ENCODE results near the gene TFCP2. TPM values are rescaled to one million over a fixed set of nuclear protein-coding genes. Genes with fewer than 3 reads are reported as not detected.

Gene TFCP2
- total and polyA plus RNA-seq, 2 of the 13 experiments (the other 11 are each of a cell fraction or from before 2014, with no cell fraction given) = 7.6 to 10.0 TPM

DNA sequence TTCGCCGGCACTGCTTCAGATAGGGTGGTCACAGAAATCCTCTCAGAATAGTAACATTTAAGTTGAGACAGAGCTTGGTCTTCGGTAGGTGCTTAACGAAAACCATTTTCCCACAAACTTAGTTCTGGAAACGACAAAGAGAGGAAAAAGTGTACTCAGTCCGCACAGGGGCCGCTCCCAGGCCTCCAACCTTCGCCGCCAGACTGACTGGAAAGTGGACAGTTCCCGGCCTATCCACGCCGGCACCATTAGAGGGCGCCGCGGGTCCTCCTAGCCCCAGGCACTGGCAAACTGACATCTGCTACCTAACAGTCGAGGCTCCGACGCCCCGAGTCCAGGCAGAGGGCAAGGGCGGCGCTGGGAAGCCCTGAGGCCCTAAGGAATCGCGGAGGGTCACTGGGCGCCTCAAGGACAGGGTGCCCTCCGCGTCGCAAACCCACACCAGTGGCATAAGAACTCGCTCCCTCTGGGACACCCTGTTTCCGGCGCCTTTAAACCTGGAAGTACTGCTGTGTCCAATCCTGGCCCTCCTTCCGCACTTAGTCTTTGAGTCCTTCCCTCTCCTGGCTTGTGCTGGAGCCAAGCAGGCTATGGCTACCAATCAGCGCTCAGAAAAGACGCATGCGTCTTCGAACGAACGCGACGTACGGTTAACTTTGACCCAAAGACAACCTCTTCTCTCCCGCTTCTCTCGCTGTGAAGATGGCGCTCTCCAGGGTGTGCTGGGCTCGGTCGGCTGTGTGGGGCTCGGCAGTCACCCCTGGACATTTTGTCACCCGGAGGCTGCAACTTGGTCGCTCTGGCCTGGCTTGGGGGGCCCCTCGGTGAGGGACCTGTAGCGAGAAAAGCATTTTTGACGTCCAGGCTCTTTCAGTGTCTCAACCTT is 125.0 kb downstream of the TFCP2 start, which contains the start of gene LETMD1 (continued):
- TF ChIP-seq, protein P1, sequence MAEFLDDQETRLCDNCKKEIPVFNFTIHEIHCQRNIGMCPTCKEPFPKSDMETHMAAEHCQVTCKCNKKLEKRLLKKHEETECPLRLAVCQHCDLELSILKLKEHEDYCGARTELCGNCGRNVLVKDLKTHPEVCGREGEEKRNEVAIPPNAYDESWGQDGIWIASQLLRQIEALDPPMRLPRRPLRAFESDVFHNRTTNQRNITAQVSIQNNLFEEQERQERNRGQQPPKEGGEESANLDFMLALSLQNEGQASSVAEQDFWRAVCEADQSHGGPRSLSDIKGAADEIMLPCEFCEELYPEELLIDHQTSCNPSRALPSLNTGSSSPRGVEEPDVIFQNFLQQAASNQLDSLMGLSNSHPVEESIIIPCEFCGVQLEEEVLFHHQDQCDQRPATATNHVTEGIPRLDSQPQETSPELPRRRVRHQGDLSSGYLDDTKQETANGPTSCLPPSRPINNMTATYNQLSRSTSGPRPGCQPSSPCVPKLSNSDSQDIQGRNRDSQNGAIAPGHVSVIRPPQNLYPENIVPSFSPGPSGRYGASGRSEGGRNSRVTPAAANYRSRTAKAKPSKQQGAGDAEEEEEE (CRISPR knock-in tag; IDR thresholded peaks at IDR 0.05; ENCODE audit: borderline replicate concordance) = no peak
- TF ChIP-seq, protein P2, sequence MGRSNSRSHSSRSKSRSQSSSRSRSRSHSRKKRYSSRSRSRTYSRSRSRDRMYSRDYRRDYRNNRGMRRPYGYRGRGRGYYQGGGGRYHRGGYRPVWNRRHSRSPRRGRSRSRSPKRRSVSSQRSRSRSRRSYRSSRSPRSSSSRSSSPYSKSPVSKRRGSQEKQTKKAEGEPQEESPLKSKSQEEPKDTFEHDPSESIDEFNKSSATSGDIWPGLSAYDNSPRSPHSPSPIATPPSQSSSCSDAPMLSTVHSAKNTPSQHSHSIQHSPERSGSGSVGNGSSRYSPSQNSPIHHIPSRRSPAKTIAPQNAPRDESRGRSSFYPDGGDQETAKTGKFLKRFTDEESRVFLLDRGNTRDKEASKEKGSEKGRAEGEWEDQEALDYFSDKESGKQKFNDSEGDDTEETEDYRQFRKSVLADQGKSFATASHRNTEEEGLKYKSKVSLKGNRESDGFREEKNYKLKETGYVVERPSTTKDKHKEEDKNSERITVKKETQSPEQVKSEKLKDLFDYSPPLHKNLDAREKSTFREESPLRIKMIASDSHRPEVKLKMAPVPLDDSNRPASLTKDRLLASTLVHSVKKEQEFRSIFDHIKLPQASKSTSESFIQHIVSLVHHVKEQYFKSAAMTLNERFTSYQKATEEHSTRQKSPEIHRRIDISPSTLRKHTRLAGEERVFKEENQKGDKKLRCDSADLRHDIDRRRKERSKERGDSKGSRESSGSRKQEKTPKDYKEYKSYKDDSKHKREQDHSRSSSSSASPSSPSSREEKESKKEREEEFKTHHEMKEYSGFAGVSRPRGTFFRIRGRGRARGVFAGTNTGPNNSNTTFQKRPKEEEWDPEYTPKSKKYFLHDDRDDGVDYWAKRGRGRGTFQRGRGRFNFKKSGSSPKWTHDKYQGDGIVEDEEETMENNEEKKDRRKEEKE (IDR thresholded peaks at IDR 0.05) = no peak
- peak; percentile 30 for TF ChIP-seq RARA (CRISPR knock-in tag; IDR thresholded peaks at IDR 0.05)
- TF ChIP-seq SKI (IDR thresholded peaks at IDR 0.05; ENCODE audit: partially characterized antibody) = peak; percentile 73
- TF ChIP-seq SALL2 (CRISPR knock-in tag; IDR thresholded peaks at IDR 0.05) = peak; percentile 80
- TF ChIP-seq, protein P3, sequence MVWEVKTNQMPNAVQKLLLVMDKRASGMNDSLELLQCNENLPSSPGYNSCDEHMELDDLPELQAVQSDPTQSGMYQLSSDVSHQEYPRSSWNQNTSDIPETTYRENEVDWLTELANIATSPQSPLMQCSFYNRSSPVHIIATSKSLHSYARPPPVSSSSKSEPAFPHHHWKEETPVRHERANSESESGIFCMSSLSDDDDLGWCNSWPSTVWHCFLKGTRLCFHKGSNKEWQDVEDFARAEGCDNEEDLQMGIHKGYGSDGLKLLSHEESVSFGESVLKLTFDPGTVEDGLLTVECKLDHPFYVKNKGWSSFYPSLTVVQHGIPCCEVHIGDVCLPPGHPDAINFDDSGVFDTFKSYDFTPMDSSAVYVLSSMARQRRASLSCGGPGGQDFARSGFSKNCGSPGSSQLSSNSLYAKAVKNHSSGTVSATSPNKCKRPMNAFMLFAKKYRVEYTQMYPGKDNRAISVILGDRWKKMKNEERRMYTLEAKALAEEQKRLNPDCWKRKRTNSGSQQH (CRISPR knock-in tag; IDR thresholded peaks at IDR 0.05; ENCODE audit: low read depth) = peak; percentile 71; the same call in 1 of the 2 replicates
- no peak for TF ChIP-seq CCDC6 (CRISPR knock-in tag; IDR thresholded peaks at IDR 0.05)
- no peak for TF ChIP-seq PLRG1 (conservative IDR thresholded peaks at IDR 0.05)
- peak; percentile 73 for TF ChIP-seq ZNF501 (CRISPR knock-in tag; IDR thresholded peaks at IDR 0.05)
- TF ChIP-seq SP5 (CRISPR knock-in tag; IDR thresholded peaks at IDR 0.05; ENCODE audit: borderline replicate concordance, low read depth) = no peak
- 0 out of 2 replicates have a peak, but pooled peaks have one; percentile 27 for TF ChIP-seq ZNF792 (CRISPR knock-in tag; IDR thresholded peaks at IDR 0.05)
- TF ChIP-seq ZBTB8A (CRISPR knock-in tag; IDR thresholded peaks at IDR 0.05; ENCODE audit: borderline replicate concordance, low read depth) = no peak

Small RNA genes within 50 kb of the gene (small RNA-seq; reads per million reads assigned to genes)
- gene RF00019 (ENCODE audit: insufficient read depth in 2 of 3, insufficient read length in 3 of 3, low read depth in 2 of 3, low replicate concordance in 1 of 3) (0 reads per million in 3 experiments), gene RNU6-199P (ENCODE audit: insufficient read depth in 2 of 3, insufficient read length in 3 of 3, low read depth in 2 of 3, low replicate concordance in 1 of 3) (0 reads per million in 3 experiments)

Other genes with a start within 250 kb of the TFCP2 start
- gene HIGD1C, start 220.6 kb downstream of the TFCP2 start, total RNA-seq (2016; rRNA removed; fragmentation: Illumina TruSeq; extraction: Trizol) = not detected in 2 replicates
- gene HIGD1C, start 220.6 kb downstream of the TFCP2 start, polyA plus RNA-seq (2011; rRNA removed) = not detected in 2 replicates
- 46.0 and 71.7 TPM in 2 replicates for gene SLC11A2, start 146.8 kb downstream of the TFCP2 start, total RNA-seq (2016; rRNA removed; fragmentation: Illumina TruSeq; extraction: Trizol)
- gene SLC11A2, start 146.8 kb downstream of the TFCP2 start, polyA plus RNA-seq (2011; rRNA removed) = 69.0 and 77.0 TPM in 2 replicates
- 31.3 and 43.3 TPM in 2 replicates for gene LETMD1, start 124.8 kb downstream of the TFCP2 start, total RNA-seq (2016; rRNA removed; fragmentation: Illumina TruSeq; extraction: Trizol)
- 81.5 and 87.7 TPM in 2 replicates for gene LETMD1, start 124.8 kb downstream of the TFCP2 start, polyA plus RNA-seq (2011; rRNA removed)
- 4.8 and 5.4 TPM in 2 replicates for gene CSRNP2, start 89.5 kb downstream of the TFCP2 start, total RNA-seq (2016; rRNA removed; fragmentation: Illumina TruSeq; extraction: Trizol)
- 7.3 and 7.5 TPM in 2 replicates for gene CSRNP2, start 89.5 kb downstream of the TFCP2 start, polyA plus RNA-seq (2011; rRNA removed)
- 0.41 and 0.51 TPM in 2 replicates for gene POU6F1, start 44.9 kb upstream of the TFCP2 start, total RNA-seq (2016; rRNA removed; fragmentation: Illumina TruSeq; extraction: Trizol)
- gene POU6F1, start 44.9 kb upstream of the TFCP2 start, polyA plus RNA-seq (2011; rRNA removed) = 0.48 and 1.4 TPM in 2 replicates
- gene DAZAP2, start 65.7 kb upstream of the TFCP2 start, total RNA-seq (2016; rRNA removed; fragmentation: Illumina TruSeq; extraction: Trizol) = 64.5 and 84.2 TPM in 2 replicates
- gene DAZAP2, start 65.7 kb upstream of the TFCP2 start, polyA plus RNA-seq (2011; rRNA removed) = 222 and 258 TPM in 2 replicates
- 9.2 and 9.4 TPM in 2 replicates for gene SMAGP, start 97.3 kb upstream of the TFCP2 start, total RNA-seq (2016; rRNA removed; fragmentation: Illumina TruSeq; extraction: Trizol)
- 9.0 and 9.2 TPM in 2 replicates for gene SMAGP, start 97.3 kb upstream of the TFCP2 start, polyA plus RNA-seq (2011; rRNA removed)
- not detected in 2 replicates for gene BIN2, start 151.0 kb upstream of the TFCP2 start, total RNA-seq (2016; rRNA removed; fragmentation: Illumina TruSeq; extraction: Trizol)
- not detected in 2 replicates for gene BIN2, start 151.0 kb upstream of the TFCP2 start, polyA plus RNA-seq (2011; rRNA removed)
- not detected in 2 replicates for gene CELA1, start 173.5 kb upstream of the TFCP2 start, total RNA-seq (2016; rRNA removed; fragmentation: Illumina TruSeq; extraction: Trizol)
- not detected in 2 replicates for gene CELA1, start 173.5 kb upstream of the TFCP2 start, polyA plus RNA-seq (2011; rRNA removed)
- gene GALNT6, start 218.3 kb upstream of the TFCP2 start, total RNA-seq (2016; rRNA removed; fragmentation: Illumina TruSeq; extraction: Trizol) = 0.87 and 1.1 TPM in 2 replicates
- gene GALNT6, start 218.3 kb upstream of the TFCP2 start, polyA plus RNA-seq (2011; rRNA removed) = 0.78 and 1.0 TPM in 2 replicates

Measured in HepG2 (cell line).